GM23248 (cell line): ENCODE results near the gene CORO2A.
"Not testable (repeated sequence)": the region's sequence is repeated elsewhere in the genome, so short reads cannot be mapped to it uniquely, and the experiment has no call there.

Experiments
- EZH2 ChIP-seq: fragments of 200-600 bp; sonication (generic); IDR thresholded peaks from 2 replicates; pipeline ENCODE4 v1.6.1; 2018; ENCODE audit warnings: antibody characterized with exemption, mild to moderate bottlenecking; ENCODE audit not compliant: insufficient read depth, poor library complexity, severe bottlenecking
- EZH2phosphoT487 ChIP-seq: fragments of 200-600 bp; sonication (generic); IDR thresholded peaks from 2 replicates; pipeline ENCODE4 v1.6.1; 2018; ENCODE audit warnings: antibody characterized with exemption, moderate library complexity, mild to moderate bottlenecking, low read depth; ENCODE audit not compliant: insufficient read depth

GRCh38 chr9:98090674-98091073 is 101.8 kb downstream of the CORO2A start:
- TF ChIP-seq EZH2phosphoT487, EZH2: not testable (repeated sequence)
